Parathyroid adenoma (tissue), 2 donors: ENCODE measurements around the gene TXNL4A.

Experiments used
- H2AFZ ChIP-seq: fragments of 300-600 bp; sonication (generic); one replicate; pipeline ENCODE4 v1.7.0; 2017; ENCODE audit warnings: antibody characterized with exemption, mild to moderate bottlenecking
- H3K27ac ChIP-seq: fragments of 300-600 bp; sonication (generic); one replicate; pipeline ENCODE4 v1.7.0; 2017
- H3K27me3 ChIP-seq: fragments of 300-600 bp; sonication (generic); one replicate; pipeline ENCODE4 v1.7.0; 2017; ENCODE audit warnings: low read length; ENCODE audit not compliant: control insufficient read depth, insufficient read depth
- H3K36me3 ChIP-seq: fragments of 300-600 bp; sonication (generic); one replicate; pipeline ENCODE4 v1.7.0; 2017; ENCODE audit warnings: low read length; ENCODE audit not compliant: control insufficient read depth, insufficient read depth
- H3K4me1 ChIP-seq: fragments of 300-600 bp; sonication (generic); one replicate; pipeline ENCODE4 v1.7.0; 2017; ENCODE audit warnings: control low read depth
- H3K4me2 ChIP-seq: fragments of 300-600 bp; sonication (generic); one replicate; pipeline ENCODE4 v1.7.0; 2017; ENCODE audit warnings: low read length
- H3K4me3 ChIP-seq: fragments of 300-600 bp; sonication (generic); one replicate; pipeline ENCODE4 v1.7.0; 2017; ENCODE audit warnings: low read depth, low read length
- H3K79me2 ChIP-seq: fragments of 300-600 bp; sonication (generic); one replicate; pipeline ENCODE4 v1.7.0; 2017; ENCODE audit warnings: control low read depth
- H3K9ac ChIP-seq: fragments of 300-600 bp; sonication (generic); one replicate; pipeline ENCODE4 v1.7.0; 2017; ENCODE audit warnings: mild to moderate bottlenecking
- H3K9me3 ChIP-seq: fragments of 300-600 bp; sonication (generic); one replicate; pipeline ENCODE4 v1.7.0; 2017; ENCODE audit warnings: low read length; ENCODE audit not compliant: control insufficient read depth
- TF ChIP-seq, protein P1 (sequence below): fragments of 300-600 bp; sonication (generic); IDR thresholded peaks from one replicate; pipeline ENCODE4 v1.7.0; 2017; ENCODE audit warnings: antibody characterized with exemption, mild to moderate bottlenecking
- donor health status: primary hyperparathyroidism.

Gene TXNL4A

DNA sequence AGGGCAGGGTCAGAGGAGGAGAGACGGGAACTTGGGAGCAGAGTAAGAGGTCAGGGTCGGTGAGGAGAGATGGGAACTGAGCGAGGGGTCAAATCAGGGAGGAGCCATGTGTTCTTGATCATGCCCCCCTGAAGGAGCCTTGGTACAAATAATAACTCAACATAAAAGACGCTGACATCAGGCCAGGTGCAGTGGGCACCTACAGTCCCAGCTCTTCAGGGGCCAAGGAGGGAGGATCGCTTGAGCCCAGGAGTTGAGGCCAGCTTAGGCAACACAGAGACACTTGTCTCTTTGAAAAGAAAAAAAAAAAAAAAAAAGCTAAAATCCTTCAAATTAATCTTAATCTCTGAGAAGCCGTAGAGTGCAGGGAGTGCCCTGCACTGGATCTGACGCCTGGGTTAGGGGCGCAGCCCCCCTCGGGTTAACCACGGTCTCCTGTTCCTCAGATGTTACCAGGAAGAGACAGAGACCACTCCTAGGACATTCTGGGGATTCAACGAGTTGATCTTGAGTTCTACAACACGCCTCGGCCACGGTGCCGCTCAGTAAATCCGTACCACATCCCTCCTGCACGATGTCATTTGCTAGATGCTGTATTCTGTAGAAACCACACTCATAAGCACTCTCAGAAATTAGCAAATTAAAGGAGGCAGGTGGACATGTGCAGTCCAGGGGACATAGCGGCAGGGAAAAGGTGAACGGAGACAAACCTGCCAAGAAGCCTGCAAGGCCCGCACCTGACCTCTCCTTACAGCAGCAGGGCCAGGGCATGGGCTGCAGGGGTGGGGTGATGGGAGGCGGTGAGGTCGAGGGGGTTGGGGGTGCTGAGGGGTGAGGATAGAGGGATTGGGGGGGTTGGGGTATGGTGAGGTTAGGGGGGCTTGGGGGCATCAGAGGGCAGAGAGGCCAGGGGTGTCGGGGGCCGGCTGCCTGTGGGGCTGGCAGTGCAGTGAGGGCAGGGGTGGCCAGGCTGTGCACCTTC, 66.1 kb downstream of the TXNL4A start:
- Histone ChIP-seq H3K36me3 (no peaks in the 10 kb centered on the region), H3K79me2 (peaks cover 20% of the 10 kb centered on the region), H3K27me3 (no peaks in the 10 kb centered on the region), H3K4me1 (peaks cover 9% of the 10 kb centered on the region), H2AFZ (no peak overlapping the region), H3K4me3 (no peak overlapping the region), H3K4me2 (no peak overlapping the region), H3K9ac (no peak overlapping the region), H3K27ac (no peak overlapping the region), H3K9me3 (no peaks in the 10 kb centered on the region)
- TF ChIP-seq, protein P1, sequence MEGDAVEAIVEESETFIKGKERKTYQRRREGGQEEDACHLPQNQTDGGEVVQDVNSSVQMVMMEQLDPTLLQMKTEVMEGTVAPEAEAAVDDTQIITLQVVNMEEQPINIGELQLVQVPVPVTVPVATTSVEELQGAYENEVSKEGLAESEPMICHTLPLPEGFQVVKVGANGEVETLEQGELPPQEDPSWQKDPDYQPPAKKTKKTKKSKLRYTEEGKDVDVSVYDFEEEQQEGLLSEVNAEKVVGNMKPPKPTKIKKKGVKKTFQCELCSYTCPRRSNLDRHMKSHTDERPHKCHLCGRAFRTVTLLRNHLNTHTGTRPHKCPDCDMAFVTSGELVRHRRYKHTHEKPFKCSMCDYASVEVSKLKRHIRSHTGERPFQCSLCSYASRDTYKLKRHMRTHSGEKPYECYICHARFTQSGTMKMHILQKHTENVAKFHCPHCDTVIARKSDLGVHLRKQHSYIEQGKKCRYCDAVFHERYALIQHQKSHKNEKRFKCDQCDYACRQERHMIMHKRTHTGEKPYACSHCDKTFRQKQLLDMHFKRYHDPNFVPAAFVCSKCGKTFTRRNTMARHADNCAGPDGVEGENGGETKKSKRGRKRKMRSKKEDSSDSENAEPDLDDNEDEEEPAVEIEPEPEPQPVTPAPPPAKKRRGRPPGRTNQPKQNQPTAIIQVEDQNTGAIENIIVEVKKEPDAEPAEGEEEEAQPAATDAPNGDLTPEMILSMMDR = no peak
